ENCODE data around the gene PRKN.

DNA sequence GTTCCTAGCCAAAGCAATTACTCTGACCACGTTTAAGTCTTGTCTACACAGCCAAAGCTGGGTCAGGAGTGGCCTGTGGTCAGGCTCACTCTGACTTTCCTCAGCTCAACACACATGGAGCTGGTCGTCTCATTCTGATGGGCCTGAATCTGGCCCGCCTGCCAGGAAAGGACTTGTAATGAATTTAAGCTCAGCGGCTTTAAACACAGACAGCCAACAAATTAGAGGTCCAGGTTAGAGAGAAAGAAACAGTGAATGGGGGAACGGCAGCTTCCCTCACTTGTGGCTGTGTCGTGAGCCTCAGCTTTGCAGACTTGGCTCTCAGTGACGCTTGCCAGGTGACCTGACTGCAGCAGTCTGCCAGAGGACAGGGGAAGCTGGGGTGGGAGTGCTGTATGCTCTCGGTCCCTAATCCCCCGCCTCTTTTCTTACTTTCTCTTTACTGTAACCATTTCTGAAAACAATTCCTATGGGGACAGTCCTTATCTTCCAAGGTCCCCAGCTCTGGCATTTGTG, 1331.8 kb downstream of the PRKN start:
- TF ChIP-seq, protein P1, sequence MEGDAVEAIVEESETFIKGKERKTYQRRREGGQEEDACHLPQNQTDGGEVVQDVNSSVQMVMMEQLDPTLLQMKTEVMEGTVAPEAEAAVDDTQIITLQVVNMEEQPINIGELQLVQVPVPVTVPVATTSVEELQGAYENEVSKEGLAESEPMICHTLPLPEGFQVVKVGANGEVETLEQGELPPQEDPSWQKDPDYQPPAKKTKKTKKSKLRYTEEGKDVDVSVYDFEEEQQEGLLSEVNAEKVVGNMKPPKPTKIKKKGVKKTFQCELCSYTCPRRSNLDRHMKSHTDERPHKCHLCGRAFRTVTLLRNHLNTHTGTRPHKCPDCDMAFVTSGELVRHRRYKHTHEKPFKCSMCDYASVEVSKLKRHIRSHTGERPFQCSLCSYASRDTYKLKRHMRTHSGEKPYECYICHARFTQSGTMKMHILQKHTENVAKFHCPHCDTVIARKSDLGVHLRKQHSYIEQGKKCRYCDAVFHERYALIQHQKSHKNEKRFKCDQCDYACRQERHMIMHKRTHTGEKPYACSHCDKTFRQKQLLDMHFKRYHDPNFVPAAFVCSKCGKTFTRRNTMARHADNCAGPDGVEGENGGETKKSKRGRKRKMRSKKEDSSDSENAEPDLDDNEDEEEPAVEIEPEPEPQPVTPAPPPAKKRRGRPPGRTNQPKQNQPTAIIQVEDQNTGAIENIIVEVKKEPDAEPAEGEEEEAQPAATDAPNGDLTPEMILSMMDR (IDR thresholded peaks at IDR 0.05; ENCODE audit: poor library complexity): no peak
- no peak for TF ChIP-seq EZH2phosphoT487 (IDR thresholded peaks at IDR 0.05; ENCODE audit: low read depth, severe bottlenecking, unreplicated experiment)
